ENCODE results near the gene ABLIM2.

The ABLIM2 gene

GRCh38 chr4:8019396-8020365, 138.9 kb downstream of the ABLIM2 start:
- no peak for DNase-seq

- DNase-seq: no peak
These were observed 142.1 kb downstream of the ABLIM2 start for GRCh38 chr4:8016527-8016926.

- no peak for DNase-seq
These were observed 143.1 kb downstream of the ABLIM2 start for GRCh38 chr4:8015512-8015911.

- DNase-seq: no peak
These were observed 144.5 kb downstream of the ABLIM2 start for GRCh38 chr4:8013976-8014726.

GRCh38 chr4:8012517-8012916, 146.1 kb downstream of the ABLIM2 start:
- DNase-seq: no peak

GRCh38 chr4:8010618-8011017, 148.0 kb downstream of the ABLIM2 start:
- DNase-seq: no peak

GRCh38 chr4:8009710-8010511, 148.7 kb downstream of the ABLIM2 start:
- DNase-seq: no peak

- DNase-seq: no peak
These were observed 149.5 kb downstream of the ABLIM2 start for GRCh38 chr4:8009097-8009496.

- no peak for DNase-seq
These were observed 150.2 kb downstream of the ABLIM2 start for GRCh38 chr4:8008391-8008790.

- no peak for DNase-seq
These were observed 151.0 kb downstream of the ABLIM2 start for GRCh38 chr4:8007581-8007980.

- DNase-seq: no peak
These were observed 152.1 kb downstream of the ABLIM2 start for GRCh38 chr4:8006471-8006870.

GRCh38 chr4:8005814-8006215, 152.8 kb downstream of the ABLIM2 start:
- DNase-seq: no peak

- no peak for DNase-seq
These were observed 153.4 kb downstream of the ABLIM2 start for GRCh38 chr4:8005033-8005808.

- no peak for DNase-seq
These were observed 154.5 kb downstream of the ABLIM2 start for GRCh38 chr4:8004066-8004465.

- DNase-seq: no peak
These were observed 155.9 kb downstream of the ABLIM2 start for GRCh38 chr4:8002525-8003309.

GRCh38 chr4:8001564-8002355, 156.9 kb downstream of the ABLIM2 start:
- no peak for DNase-seq

- DNase-seq: no peak
These were observed 157.7 kb downstream of the ABLIM2 start for GRCh38 chr4:8000721-8001491.

GRCh38 chr4:8000247-8000646, 158.4 kb downstream of the ABLIM2 start:
- DNase-seq: no peak

- DNase-seq: no peak
These were observed 158.9 kb downstream of the ABLIM2 start for GRCh38 chr4:7999695-8000094.

- no peak for DNase-seq
These were observed 159.3 kb downstream of the ABLIM2 start for GRCh38 chr4:7999279-7999678.
